B cell (primary cell): ENCODE results near the gene SRPX2. TPM values are rescaled to one million over a fixed set of nuclear protein-coding genes. Genes with fewer than 3 reads are reported as not detected.
A peak's percentile ranks its signal among the peaks of the same experiment; 100 is the strongest.

Source experiments
- ATAC-seq: fragments of 200-7000 bp; cut with Tn5 transposase; one replicate; pipeline ENCODE4 v1.10.0; 2021; ENCODE audit warnings: low read depth, mild to moderate bottlenecking, moderate number of reproducible peaks, moderate library complexity
- CTCF ChIA-PET: fragments of 350-600 bp; sonication (Branson Sonifier 250); formaldehyde crosslinking; loops from one replicate; lab custom pipeline; 2021; ENCODE audit warnings: antibody characterized with exemption, inconsistent platforms; lab: Charles Lee
- POLR2A ChIA-PET: fragments of 350-600 bp; sonication (Branson Sonifier 250); formaldehyde crosslinking; loops from one replicate; lab custom pipeline; 2021; ENCODE audit warnings: antibody characterized with exemption; lab: Charles Lee
- DNase-seq: peaks from one replicate; pipeline ENCODE4 v3.0.0; 2013
- H2AFZ ChIP-seq: 2 replicates; pipeline ENCODE4 v1.6.1; 2012; ENCODE audit warnings: mild to moderate bottlenecking, low read depth, low read length; ENCODE audit not compliant: insufficient read depth, poor library complexity, severe bottlenecking
- H3K27ac ChIP-seq, 2 donors: 1 replicate in 1 of 2; 2 replicates in 1 of 2; pipeline ENCODE4 v1.5.1; 2012 to 2013; ENCODE audit warnings: low read length in 2 of 2, mild to moderate bottlenecking in 2 of 2, moderate library complexity in 1 of 2
- H3K27me3 ChIP-seq, 4 experiments: fragments of 200-600 bp in 1 of 4; sonication (generic) in 1 of 4; replicated peaks in 1 of 4; 1 replicate in 2 of 4; 2 replicates in 2 of 4; pipeline versions ENCODE4 v1.6.1 to v1.7.0; 2013 to 2016; ENCODE audit warnings: low read length in 3 of 4, mild to moderate bottlenecking in 2 of 4, mixed read lengths in 1 of 4, moderate library complexity in 1 of 4; ENCODE audit not compliant: insufficient read depth in 4 of 4, control insufficient read depth in 3 of 4; ENCODE audit errors: control extremely low read depth in 1 of 4
- H3K36me3 ChIP-seq, 2 experiments: replicated peaks in 1 of 2; 1 replicate in 1 of 2; 2 replicates in 1 of 2; pipeline versions ENCODE4 v1.6.1 to v1.7.1; 2013; ENCODE audit warnings: low read length in 1 of 2; ENCODE audit not compliant: insufficient read depth in 2 of 2, control insufficient read depth in 1 of 2; ENCODE audit errors: control extremely low read depth in 1 of 2, extremely low read depth in 1 of 2
- H3K4me1 ChIP-seq, 2 donors: fragments of 200-600 bp in 1 of 2; sonication (generic) in 1 of 2; 1 replicate in 1 of 2; 2 replicates in 1 of 2; pipeline versions ENCODE4 v1.5.1 to v1.6.1; 2013 to 2017; ENCODE audit warnings: low read length in 2 of 2; ENCODE audit not compliant: control insufficient read depth in 2 of 2, insufficient read depth in 2 of 2
- H3K4me2 ChIP-seq: replicated peaks from 2 replicates; pipeline ENCODE3; 2012; ENCODE audit warnings: mild to moderate bottlenecking, low read depth, low read length; ENCODE audit not compliant: poor library complexity, severe bottlenecking
- H3K4me3 ChIP-seq, 5 experiments: fragments of 200-600 bp in 1 of 5; sonication (generic) in 1 of 5; 1 replicate in 3 of 5; 2 replicates in 2 of 5; pipeline versions ENCODE4 v1.5.1 to v1.7.0; 2011 to 2016; ENCODE audit warnings: low read length in 4 of 5, mild to moderate bottlenecking in 4 of 5, low read depth in 2 of 5, control low read depth in 1 of 5, moderate library complexity in 1 of 5; ENCODE audit not compliant: insufficient read depth in 1 of 5; ENCODE audit errors: control extremely low read depth in 1 of 5, extremely low read depth in 1 of 5
- H3K79me2 ChIP-seq: fragments of 200-600 bp; sonication (generic); one replicate; pipeline ENCODE4 v1.6.0; 2016; ENCODE audit warnings: low read length; ENCODE audit not compliant: control insufficient read depth, insufficient read depth
- H3K9ac ChIP-seq: fragments of 200-600 bp; sonication (generic); 2 replicates; pipeline ENCODE4 v1.6.1; 2017; ENCODE audit warnings: mild to moderate bottlenecking, low read length, moderate library complexity
- H3K9me3 ChIP-seq, 3 donors: one replicate each; pipeline versions ENCODE4 v1.6.1 to v1.7.1; 2013; ENCODE audit warnings: low read length in 2 of 3; ENCODE audit not compliant: control insufficient read depth in 2 of 3, insufficient read depth in 1 of 3; ENCODE audit errors: control extremely low read depth in 1 of 3
- H4K20me1 ChIP-seq: 2 replicates; pipeline ENCODE4 v1.6.0; 2012; ENCODE audit warnings: mild to moderate bottlenecking, low read length; ENCODE audit not compliant: insufficient read depth, control insufficient read depth, poor library complexity, severe bottlenecking
- H3K27ac Mint-ChIP-seq: one replicate; pipeline ENCODE4 v1.8.0; 2021; ENCODE audit warnings: mixed read lengths
- H3K27me3 Mint-ChIP-seq: one replicate; pipeline ENCODE4 v1.8.0; 2021; ENCODE audit warnings: mixed read lengths
- H3K4me1 Mint-ChIP-seq: one replicate; pipeline ENCODE4 v1.8.0; 2021; ENCODE audit warnings: mixed read lengths
- H3K4me3 Mint-ChIP-seq: one replicate; pipeline ENCODE4 v1.8.0; 2021; ENCODE audit warnings: mixed read lengths
- H3K9me3 Mint-ChIP-seq: one replicate; pipeline ENCODE4 v1.8.0; 2022; ENCODE audit warnings: mixed read lengths; ENCODE audit not compliant: insufficient read depth
- EZH2 ChIP-seq: IDR thresholded peaks from 2 replicates; pipeline ENCODE4 v1.6.1; 2012; ENCODE audit warnings: borderline replicate concordance, low read depth, mild to moderate bottlenecking, moderate library complexity, low read length; ENCODE audit not compliant: insufficient read depth, poor library complexity, severe bottlenecking
- WGBS: methylation state at CpG from one replicate; pipeline ENCODE4 v1.1.5; 2013; ENCODE audit warnings: missing lambda C conversion rate; ENCODE audit not compliant: insufficient coverage; 5-methylcytosine and 5-hydroxymethylcytosine counted together
- intact Hi-C: fragments of 100-400 bp; cut with micrococcal nuclease; formaldehyde crosslinking; loops from one replicate; pipeline ENCODE4 v1.10.0; 2022
- polyA plus RNA-seq: library from polyadenylated mRNA; depleted of rRNA; stranded (reverse); fragments of >200 nt; gene quantifications from 2 replicates; pipeline ENCODE4 v1.2.3, GENCODE V29; 2012
- total RNA-seq, 2 donors: library from RNA; stranded (reverse); fragments of 120-200 nt in 1 of 2; gene quantifications; 1 replicate in 1 of 2; 2 replicates in 1 of 2; pipeline versions ENCODE4 v1.2.3 to v1.2.4, GENCODE V29; 2013 to 2022
- TF ChIP-seq, protein P1 (sequence below): fragments of 200-600 bp; IDR thresholded peaks from one replicate; pipeline ENCODE4 v1.8.0; 2022; ENCODE audit warnings: antibody characterized with exemption, mild to moderate bottlenecking

Gene SRPX2
- total and polyA plus RNA-seq, 2 donors (not counting 1 experiment from before 2014, with no cell fraction given) = not detected

DNA sequence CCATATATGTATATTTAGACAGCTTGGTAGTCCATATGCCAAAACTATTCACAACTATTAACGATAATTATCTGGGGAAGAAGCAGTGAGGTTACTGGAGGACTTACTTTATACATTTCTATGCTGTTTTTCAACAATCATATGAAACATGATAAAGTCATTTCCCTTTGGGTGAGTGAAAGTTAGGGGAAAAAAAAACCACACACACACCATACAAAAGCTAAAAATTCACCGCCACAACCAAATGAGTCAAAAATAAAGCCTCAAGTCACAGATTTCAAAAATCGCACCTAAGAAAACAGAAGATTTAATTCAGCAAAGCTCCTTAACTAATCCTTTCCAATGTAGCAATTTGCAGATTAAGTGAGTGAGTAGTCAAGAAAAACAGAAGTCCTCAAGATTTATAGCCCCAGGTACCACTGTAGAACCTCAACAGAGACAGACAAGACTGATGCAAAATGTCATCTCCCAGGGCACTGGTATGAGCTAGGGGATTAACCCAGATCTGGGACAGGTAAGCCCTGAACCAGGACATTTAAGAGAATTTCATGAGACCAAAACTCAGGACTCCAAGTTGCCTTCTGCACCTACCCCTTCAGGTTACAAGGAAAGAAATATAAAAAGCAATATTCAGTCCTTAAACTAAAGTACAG, 52.8 kb downstream of the SRPX2 start:
- intact Hi-C loops = no loop called here
- no peaks in the 10 kb centered on the region for H3K9me3 ChIP-seq
- no peaks in the 10 kb centered on the region for H3K36me3 ChIP-seq
- no peaks in the 10 kb centered on the region for H3K79me2 ChIP-seq
- no peak overlapping the region for H3K27ac ChIP-seq
- WGBS = no CpG with 5 or more reads among the region's 3 CpGs
- Mint-ChIP-seq H3K4me3 (no peak overlapping the region), H3K4me1 (peaks cover 14% of the 10 kb centered on the region), H3K9me3 (no peaks in the 10 kb centered on the region), H3K27ac (no peak overlapping the region), H3K27me3 (no peaks in the 10 kb centered on the region)
- no peak overlapping the region for H3K9ac ChIP-seq
- no peak overlapping the region for H3K4me2 ChIP-seq
- TF ChIP-seq, protein P1, sequence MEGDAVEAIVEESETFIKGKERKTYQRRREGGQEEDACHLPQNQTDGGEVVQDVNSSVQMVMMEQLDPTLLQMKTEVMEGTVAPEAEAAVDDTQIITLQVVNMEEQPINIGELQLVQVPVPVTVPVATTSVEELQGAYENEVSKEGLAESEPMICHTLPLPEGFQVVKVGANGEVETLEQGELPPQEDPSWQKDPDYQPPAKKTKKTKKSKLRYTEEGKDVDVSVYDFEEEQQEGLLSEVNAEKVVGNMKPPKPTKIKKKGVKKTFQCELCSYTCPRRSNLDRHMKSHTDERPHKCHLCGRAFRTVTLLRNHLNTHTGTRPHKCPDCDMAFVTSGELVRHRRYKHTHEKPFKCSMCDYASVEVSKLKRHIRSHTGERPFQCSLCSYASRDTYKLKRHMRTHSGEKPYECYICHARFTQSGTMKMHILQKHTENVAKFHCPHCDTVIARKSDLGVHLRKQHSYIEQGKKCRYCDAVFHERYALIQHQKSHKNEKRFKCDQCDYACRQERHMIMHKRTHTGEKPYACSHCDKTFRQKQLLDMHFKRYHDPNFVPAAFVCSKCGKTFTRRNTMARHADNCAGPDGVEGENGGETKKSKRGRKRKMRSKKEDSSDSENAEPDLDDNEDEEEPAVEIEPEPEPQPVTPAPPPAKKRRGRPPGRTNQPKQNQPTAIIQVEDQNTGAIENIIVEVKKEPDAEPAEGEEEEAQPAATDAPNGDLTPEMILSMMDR = no peak
- TF ChIP-seq EZH2 = no peak
- ATAC-seq (no peak), DNase-seq (no peak)
- no peak overlapping the region for H2AFZ ChIP-seq
- no peaks in the 10 kb centered on the region for H3K27me3 ChIP-seq
- POLR2A ChIA-PET = no interaction called here
- no peaks in the 10 kb centered on the region for H4K20me1 ChIP-seq
- H3K4me1 ChIP-seq = peaks cover 0 to 5% of the 10 kb centered on the region in 2 donors
- CTCF ChIA-PET = interaction anchor here (1.0 to 1.2 kb wide), 2 partner anchors 8 to 25 kb away, joined by 3 read pairs; no protein-coding TSS in a partner anchor
- no peak overlapping the region for H3K4me3 ChIP-seq

DNA sequence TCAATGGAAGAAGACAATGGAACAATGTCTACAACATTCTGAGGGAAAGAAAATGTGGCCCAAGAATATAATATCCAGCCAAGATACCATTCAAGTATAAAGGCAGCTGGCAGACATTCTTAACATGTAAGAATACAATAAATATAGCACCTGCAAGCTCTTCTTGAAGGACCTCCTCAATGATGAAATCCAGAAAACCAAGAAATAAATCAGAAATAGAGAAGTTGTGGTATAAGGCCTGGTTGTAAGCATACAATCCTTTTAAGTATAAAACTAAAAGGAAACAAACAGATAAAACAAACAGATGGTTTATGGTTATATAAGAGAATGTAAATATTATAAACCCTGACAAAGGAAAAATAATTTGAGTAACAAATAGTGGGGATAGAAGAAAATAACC, 54.6 kb downstream of the SRPX2 start:
- no peak overlapping the region for H3K27ac Mint-ChIP-seq

More for the DNA sequence above, 54.6 kb downstream of the SRPX2 start:
- Histone ChIP-seq H3K9me3 (no peaks in the 10 kb centered on the region), H3K36me3 (no peaks in the 10 kb centered on the region), H3K4me3 (no peak overlapping the region), H3K79me2 (no peaks in the 10 kb centered on the region), H2AFZ (no peak overlapping the region), H3K27ac (no peak overlapping the region), H3K9ac (no peak overlapping the region), H3K4me1 (peaks cover 0 to 5% of the 10 kb centered on the region in 2 donors), H3K4me2 (peak overlapping the region; percentile 27), H4K20me1 (no peaks in the 10 kb centered on the region), H3K27me3 (no peaks in the 10 kb centered on the region)
- intact Hi-C loops = no loop called here
- CTCF ChIA-PET = interaction anchor here (0.9 kb wide), 1 partner anchor 13 kb away, joined by 3 read pairs; no protein-coding TSS in a partner anchor
- TF ChIP-seq, protein P1 = no peak
- no peak for TF ChIP-seq EZH2
- peaks cover 14% of the 10 kb centered on the region for H3K4me1 Mint-ChIP-seq
- H3K9me3 Mint-ChIP-seq = no peaks in the 10 kb centered on the region
- POLR2A ChIA-PET = no interaction called here
- H3K27me3 Mint-ChIP-seq = no peaks in the 10 kb centered on the region
- H3K4me3 Mint-ChIP-seq = peak overlapping the region; percentile 6
- no peak for ATAC-seq
- no peak for DNase-seq
